Endothelial cell (in vitro differentiated cells): ENCODE data around the gene TIMM44. TPM values are rescaled to one million over a fixed set of nuclear protein-coding genes. Genes with fewer than 3 reads are reported as not detected.

ENCODE experiments used
- DNase-seq: peaks from one replicate; pipeline ENCODE4 v3.0.0; 2021; ENCODE audit warnings: low spot score
- H3K27ac Mint-ChIP-seq: one replicate; pipeline ENCODE4 v1.8.0; 2021; ENCODE audit warnings: mixed read lengths, inconsistent platforms; ENCODE audit not compliant: unreplicated experiment
- H3K27me3 Mint-ChIP-seq: one replicate; pipeline ENCODE4 v1.8.0; 2021; ENCODE audit warnings: mild to moderate bottlenecking, moderate library complexity, mixed read lengths, inconsistent platforms; ENCODE audit not compliant: unreplicated experiment
- H3K36me3 Mint-ChIP-seq: one replicate; pipeline ENCODE4 v1.8.0; 2021; ENCODE audit warnings: mild to moderate bottlenecking, low read depth, mixed read lengths, inconsistent platforms; ENCODE audit not compliant: unreplicated experiment
- H3K4me1 Mint-ChIP-seq: one replicate; pipeline ENCODE4 v1.8.0; 2021; ENCODE audit warnings: mild to moderate bottlenecking, mixed read lengths, inconsistent platforms; ENCODE audit not compliant: unreplicated experiment
- H3K4me3 Mint-ChIP-seq: one replicate; pipeline ENCODE4 v1.8.0; 2021; ENCODE audit warnings: mild to moderate bottlenecking, mixed read lengths, inconsistent platforms; ENCODE audit not compliant: unreplicated experiment
- H3K9me3 Mint-ChIP-seq: one replicate; pipeline ENCODE4 v1.8.0; 2021; ENCODE audit warnings: mixed read lengths, inconsistent platforms; ENCODE audit not compliant: unreplicated experiment
- CTCF ChIP-seq: fragments of 200-600 bp; sonication (generic); IDR thresholded peaks from one replicate; pipeline ENCODE4 v1.5.0; 2021; ENCODE audit warnings: antibody characterized with exemption; ENCODE audit not compliant: unreplicated experiment
- total RNA-seq: library from RNA; stranded (reverse); fragmentation: NEBNext Ultra II Directional; extraction: Animal tissue kit (Norgen Biotek cat#: 25700); gene quantifications from one replicate; pipeline ENCODE4 v1.2.1, GENCODE V29; 2021; ENCODE audit not compliant: unreplicated experiment

Gene TIMM44
- total RNA-seq, 1 donor from 2014 or later = 46.5 TPM

- H3K27me3 Mint-ChIP-seq = peaks cover 13% of the 10 kb centered on the region
- H3K4me1 Mint-ChIP-seq = peaks cover 12% of the 10 kb centered on the region
- no peak for DNase-seq
- H3K4me3 Mint-ChIP-seq = peak overlapping the region; percentile 94
- TF ChIP-seq CTCF = no peak
- H3K36me3 Mint-ChIP-seq = peaks cover 9% of the 10 kb centered on the region
- H3K27ac Mint-ChIP-seq = peak overlapping the region; percentile 92
- H3K9me3 Mint-ChIP-seq = no peaks in the 10 kb centered on the region
These were observed 38.2 kb downstream of the TIMM44 start for GRCh38 chr19:7905268-7905667.

GRCh38 chr19:7904074-7905020 lies 39.1 kb downstream of the TIMM44 start:
- Mint-ChIP-seq H3K4me3 (peak overlapping the region; percentile 94), H3K36me3 (peaks cover 9% of the 10 kb centered on the region), H3K4me1 (peaks cover 12% of the 10 kb centered on the region), H3K27me3 (peaks cover 13% of the 10 kb centered on the region), H3K9me3 (no peaks in the 10 kb centered on the region), H3K27ac (peak overlapping the region; percentile 92)
- no peak for TF ChIP-seq CTCF
- DNase-seq = no peak

GRCh38 chr19:7903244-7904073 lies 40.0 kb downstream of the TIMM44 start, which contains the start of gene MAP2K7:
MAP2K7 (plus strand) TSS chr19:7903877; CDS start chr19:7903945, 68 bp downstream.
- peaks cover 12% of the 10 kb centered on the region for H3K4me1 Mint-ChIP-seq
- H3K4me3 Mint-ChIP-seq = peak within 1 kb of the TSS; percentile 94
- peaks cover 9% of the 10 kb centered on the region for H3K36me3 Mint-ChIP-seq
- H3K27me3 Mint-ChIP-seq = peaks cover 13% of the 10 kb centered on the region
- DNase-seq = peak; percentile 100
- H3K9me3 Mint-ChIP-seq = no peaks in the 10 kb centered on the region
- H3K27ac Mint-ChIP-seq = peak within 1 kb of the TSS; percentile 92
- peak; percentile 57 for TF ChIP-seq CTCF

- peaks cover 12% of the 10 kb centered on the region for H3K4me1 Mint-ChIP-seq
- peak overlapping the region; percentile 92 for H3K4me3 Mint-ChIP-seq
- H3K36me3 Mint-ChIP-seq = peaks cover 9% of the 10 kb centered on the region
- no peak for TF ChIP-seq CTCF
- peaks cover 13% of the 10 kb centered on the region for H3K27me3 Mint-ChIP-seq
- DNase-seq = no peak
- H3K9me3 Mint-ChIP-seq = no peaks in the 10 kb centered on the region
- peak overlapping the region; percentile 86 for H3K27ac Mint-ChIP-seq
These were observed 40.6 kb downstream of the TIMM44 start for GRCh38 chr19:7902796-7903243.
